GM19467 (cell line): Measurements from ENCODE around the gene WWP2.
"Not testable (repeated sequence)": the region's sequence is repeated elsewhere in the genome, so short reads cannot be mapped to it uniquely, and the experiment has no call there.

ENCODE experiments used
- ATAC-seq: cut with Tn5 transposase; IDR thresholded peaks from one replicate; pipeline ENCODE4 v1.9.1; 2021; ENCODE audit warnings: mild to moderate bottlenecking, moderate library complexity; ENCODE audit not compliant: unreplicated experiment

WWP2 gene

GRCh38 chr16:69939821-69940585 is 177.9 kb downstream of the WWP2 start:
- no peak for ATAC-seq

GRCh38 chr16:69940676-69941075 is 178.5 kb downstream of the WWP2 start:
- ATAC-seq: no peak

DNA sequence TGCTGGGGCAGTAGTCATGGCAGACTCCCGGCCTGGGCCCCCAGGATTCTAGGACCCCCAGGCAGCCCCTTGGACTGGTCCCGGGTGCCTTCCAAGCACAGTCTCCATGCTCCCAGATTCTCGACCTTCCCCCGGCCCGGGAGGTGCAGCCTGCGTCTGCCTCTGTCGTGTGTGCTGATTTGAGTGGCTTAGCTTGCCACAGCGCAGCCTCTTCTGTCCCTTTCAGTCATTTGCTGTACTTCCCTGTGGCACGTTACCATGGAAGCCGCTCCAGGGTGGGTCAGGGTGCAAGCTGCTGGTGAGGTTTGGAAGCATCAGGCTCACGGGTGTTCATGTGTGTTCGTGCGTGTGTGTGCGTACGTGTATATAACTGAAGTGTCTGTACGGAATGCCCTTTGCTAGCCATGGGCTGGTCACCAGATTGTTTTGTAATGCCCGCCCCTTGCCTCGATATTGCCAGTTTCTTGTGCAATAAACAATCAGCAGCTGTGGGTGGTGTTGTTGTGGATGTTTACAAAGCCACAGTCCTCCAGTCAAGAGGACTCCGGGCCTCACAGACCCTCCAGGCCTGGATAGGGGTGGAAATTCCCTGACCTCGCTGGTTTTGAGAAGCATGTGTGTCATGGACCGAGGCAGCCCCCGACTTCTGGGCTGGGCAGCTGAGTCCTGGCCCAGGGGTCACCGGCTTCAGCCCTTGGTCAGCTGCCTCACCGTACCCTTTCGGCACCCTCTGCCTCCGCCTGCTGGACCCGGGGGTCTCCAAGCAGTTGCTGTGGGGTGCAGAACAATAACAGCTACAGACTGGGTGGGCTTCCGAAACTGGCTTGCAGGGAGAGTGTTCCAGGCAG is 179.3 kb downstream of the WWP2 start:
- no peak for ATAC-seq

DNA sequence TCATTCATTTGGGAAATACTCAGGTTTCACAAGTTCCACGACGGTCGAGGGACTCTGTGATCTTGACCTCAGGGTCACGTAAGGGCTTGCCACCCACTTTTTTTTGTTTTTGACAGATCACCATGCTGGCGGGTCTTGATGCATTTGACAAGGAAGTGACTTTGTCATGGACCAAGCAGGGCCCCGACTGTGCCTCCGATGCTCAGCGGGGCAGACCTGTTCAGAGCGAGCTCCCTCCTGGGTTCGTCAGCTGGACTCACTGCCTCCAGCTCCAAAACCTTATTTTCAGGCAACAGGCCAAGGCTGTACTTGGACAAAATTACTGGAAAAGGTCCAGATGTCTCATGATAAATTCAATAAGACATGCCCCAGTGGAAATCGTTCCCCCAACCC is 180.0 kb downstream of the WWP2 start:
- no peak for ATAC-seq

GRCh38 chr16:69942627-69943170 is 180.6 kb downstream of the WWP2 start:
- no peak for ATAC-seq

GRCh38 chr16:69943241-69944036 is 181.3 kb downstream of the WWP2 start:
- ATAC-seq: not testable (repeated sequence)

DNA sequence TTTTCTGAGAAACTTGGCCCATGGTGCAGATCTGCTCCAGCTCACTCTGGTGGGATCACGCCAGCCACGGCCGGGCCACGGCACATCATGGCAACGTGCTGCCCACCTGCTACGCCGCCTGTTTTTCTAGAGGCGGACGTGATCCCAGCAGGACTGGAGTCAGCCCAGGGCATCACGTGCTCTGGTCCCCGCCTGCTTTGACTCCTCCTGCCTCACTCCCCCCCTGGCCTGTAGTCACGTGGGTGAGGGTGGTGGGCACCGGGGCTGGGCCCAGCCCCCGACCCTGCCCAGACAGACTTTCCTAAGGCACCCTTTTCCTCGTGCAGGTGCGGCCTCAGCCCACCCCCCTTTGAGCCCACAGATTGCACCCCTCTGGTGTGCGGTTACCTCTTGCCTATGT is 188.3 kb downstream of the WWP2 start:
- not testable (repeated sequence) for ATAC-seq

DNA sequence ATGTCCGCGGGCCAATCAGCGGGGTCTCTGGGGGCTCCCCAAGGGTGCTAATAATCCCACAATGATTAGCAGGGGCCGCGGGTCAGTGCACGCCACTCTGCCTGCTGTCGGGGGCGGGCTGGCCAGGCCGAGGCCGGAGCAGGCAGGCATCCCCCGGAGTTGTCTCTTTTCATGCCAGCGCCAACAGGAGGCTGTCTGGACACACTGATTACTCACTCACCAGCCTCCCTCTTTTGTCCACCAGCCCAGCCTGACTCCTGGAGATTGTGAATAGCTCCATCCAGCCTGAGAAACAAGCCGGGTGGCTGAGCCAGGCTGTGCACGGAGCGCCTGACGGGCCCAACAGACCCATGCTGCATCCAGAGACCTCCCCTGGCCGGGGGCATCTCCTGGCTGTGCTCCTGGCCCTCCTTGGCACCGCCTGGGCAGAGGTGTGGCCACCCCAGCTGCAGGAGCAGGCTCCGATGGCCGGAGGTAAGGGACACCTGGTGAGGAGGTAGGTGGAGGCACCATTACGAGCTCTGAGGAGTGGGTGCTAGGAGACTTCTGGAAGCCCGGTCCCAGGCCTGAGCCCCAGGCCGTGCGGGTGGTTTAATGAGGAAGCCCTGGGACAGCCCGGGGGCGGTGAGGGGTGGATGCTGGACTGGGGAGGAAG is 189.0 kb downstream of the WWP2 start, which contains the start of gene CLEC18A:
Gene CLEC18A (plus strand): TSS at position 318 of the 655 bp plus-strand sequence. CDS start 33 bp downstream, at position 351.
- ATAC-seq: not testable (repeated sequence)

- not testable (repeated sequence) for ATAC-seq
Observed at GRCh38 chr16:69951672-69952031, 189.5 kb downstream of the WWP2 start.

GRCh38 chr16:69952116-69952515 is 190.0 kb downstream of the WWP2 start:
- not testable (repeated sequence) for ATAC-seq

DNA sequence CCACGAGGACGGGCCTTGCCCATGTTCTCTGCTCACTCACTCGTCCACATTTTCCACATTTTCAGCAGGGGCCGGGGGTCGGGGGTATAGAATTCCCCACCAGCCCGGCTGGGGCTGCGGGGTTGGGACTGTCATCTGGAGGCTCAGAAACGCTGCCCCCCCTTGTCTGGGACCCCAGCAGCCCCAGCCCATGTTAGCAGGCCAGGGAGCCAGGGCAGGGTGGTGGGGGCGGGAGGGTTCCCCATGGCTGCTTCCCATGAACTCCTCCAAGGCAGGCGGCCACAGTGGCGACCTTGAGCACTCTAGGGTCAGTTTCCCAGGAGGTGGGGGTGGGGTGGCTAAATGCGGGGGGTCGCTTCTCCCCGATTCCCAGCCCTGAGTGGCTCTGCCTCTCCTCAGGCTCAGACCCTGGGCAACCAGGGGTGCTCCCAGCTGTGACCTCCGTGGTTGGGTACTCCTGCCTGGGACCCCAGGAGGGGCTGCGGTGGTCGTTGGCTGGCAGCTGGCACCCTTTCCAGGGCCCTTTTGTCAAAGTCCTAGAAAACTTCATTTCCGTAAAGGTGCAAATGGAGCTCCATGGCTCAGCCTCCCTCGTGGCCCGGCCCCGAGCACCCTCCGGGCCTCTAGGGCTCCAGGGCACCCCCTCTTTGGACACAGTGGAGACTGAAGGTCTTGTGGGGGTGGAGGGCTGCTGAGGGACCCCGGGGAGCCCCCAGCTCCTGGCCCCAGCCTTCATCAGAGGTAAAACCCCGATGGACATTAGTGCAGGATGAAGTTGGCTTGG is 190.6 kb downstream of the WWP2 start:
- not testable (repeated sequence) for ATAC-seq

GRCh38 chr16:69954241-69954640 is 192.1 kb downstream of the WWP2 start:
- ATAC-seq: not testable (repeated sequence)

GRCh38 chr16:69963312-69963711 is 201.2 kb downstream of the WWP2 start:
- not testable (repeated sequence) for ATAC-seq

GRCh38 chr16:69964960-69965660 is 203.0 kb downstream of the WWP2 start:
- not testable (repeated sequence) for ATAC-seq

DNA sequence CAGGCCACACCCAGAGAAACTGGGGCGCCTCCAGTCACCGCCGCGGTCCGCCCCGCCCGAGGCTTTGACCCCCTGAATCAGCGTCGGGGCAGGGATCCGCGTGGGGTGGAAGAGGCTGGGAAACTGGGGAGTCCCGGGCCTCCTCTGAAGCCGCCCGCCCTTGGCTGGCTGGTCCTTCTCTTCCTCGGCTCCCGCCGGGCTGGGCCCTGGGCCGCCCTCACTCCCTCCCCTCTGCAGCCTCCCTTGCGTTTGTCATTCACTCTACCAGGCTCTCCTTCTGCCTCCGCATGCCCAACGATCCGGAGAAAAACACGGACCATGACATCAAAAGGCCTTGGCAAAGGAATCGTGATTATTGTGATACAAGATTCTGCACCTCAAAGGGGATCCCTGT is 203.5 kb downstream of the WWP2 start:
- ATAC-seq: not testable (repeated sequence)

DNA sequence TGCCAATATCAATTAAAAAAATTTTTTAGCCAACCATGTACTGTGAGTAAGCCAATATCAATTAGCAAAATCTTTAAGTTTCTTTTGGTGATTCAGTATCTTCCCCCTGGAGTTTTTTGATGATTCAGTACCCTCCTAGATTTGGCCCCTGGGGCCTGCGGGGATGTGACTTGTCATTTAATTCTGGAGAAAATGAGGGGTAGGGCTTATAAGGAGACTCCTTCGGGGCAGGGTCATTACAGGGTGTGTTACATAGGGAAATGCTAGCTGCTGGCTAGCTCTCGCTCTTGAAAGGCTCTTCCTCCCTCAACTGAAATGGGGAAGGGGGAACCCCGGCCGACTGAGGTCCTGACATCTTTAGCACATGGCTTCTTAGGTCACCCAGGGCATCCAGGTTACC is 205.6 kb downstream of the WWP2 start:
- ATAC-seq: not testable (repeated sequence)

DNA sequence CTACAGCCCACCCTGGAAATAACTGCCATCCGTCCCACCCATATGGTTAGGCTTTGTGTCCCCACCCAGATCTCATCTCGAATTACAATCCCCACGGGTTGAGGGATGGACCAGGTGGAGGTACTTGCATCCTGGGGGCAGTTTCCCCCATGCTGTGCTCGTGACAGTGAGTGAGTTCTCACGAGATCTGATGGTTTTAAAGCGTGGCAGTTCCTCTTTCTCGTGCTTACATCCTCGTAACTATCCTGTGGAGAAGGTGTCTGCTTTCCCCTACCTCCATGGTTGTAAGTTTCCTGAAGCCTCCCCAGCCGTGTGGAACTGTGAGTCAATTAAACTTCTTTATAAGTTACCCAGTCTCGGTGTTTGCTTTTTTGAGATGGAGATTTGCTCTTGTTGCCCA is 206.0 kb downstream of the WWP2 start:
- ATAC-seq: not testable (repeated sequence)

- not testable (repeated sequence) for ATAC-seq
Observed at GRCh38 chr16:69969657-69970056, 207.5 kb downstream of the WWP2 start.

DNA sequence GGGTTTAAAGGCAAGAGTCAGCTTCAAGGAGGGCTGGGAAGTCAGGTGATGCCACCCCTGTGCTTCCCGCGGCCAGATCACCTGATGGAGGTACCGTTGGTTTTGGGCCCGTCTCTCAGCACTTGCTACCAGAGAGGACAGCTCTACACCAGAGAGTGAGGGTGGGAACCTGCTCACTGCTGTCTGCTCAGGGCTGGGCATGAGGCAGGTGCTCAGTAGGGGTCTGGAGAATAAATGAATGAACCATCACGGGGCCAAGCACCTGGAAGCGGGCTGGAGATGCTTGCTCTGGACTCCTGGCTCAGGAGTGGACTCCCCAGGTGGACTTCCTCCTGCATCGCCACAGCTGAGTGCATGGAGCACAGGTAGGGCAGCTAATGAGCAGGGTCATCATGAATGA is 210.0 kb downstream of the WWP2 start:
- not testable (repeated sequence) for ATAC-seq
